Measurements from ENCODE around the gene TTC27.
"Not testable (repeated sequence)": the region's sequence is repeated elsewhere in the genome, so short reads cannot be mapped to it uniquely, and the experiment has no call there.

Gene TTC27

DNA sequence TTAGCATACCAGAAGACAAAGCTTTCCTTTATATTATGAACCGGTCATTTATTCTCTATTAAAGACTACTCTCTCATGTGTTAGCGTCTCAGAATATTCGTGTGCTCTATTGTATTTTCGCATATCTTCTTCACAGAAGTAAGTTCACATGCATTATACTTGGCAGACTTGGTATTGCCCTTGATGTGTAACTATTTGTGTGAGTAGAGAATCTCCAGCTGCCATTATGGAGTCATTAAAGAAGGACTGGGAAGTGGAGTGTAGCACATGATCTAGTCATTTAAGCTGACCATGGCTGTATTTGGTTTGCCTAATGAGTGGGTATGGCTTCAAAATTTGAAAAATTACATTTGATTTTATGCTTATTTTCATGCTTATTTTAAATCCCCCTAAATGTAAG, 92.9 kb downstream of the TTC27 start:
- no peak for DNase-seq

GRCh38 chr2:32721376-32721775, 93.5 kb downstream of the TTC27 start:
- no peak for DNase-seq

- no peak for DNase-seq
Measured at GRCh38 chr2:32723467-32724079, 95.7 kb downstream of the TTC27 start.

DNA sequence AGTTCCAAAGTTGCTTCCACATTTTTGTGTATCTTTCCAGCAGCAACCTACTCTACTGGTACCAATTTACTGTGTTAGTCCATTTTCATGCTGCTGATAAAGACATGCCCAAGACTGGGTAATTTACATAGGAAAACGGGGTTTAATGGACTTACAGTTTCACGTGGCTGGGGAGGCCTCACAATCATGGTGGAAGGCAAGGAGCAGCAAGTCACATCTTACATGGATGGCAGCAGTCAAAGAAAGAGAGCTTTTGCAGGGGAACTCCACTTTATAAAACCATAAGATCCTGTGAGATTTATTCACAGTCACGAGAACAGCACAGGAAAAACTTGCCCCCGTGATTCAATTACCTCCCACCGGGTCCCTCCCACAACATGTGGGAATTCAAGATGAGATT, 98.8 kb downstream of the TTC27 start:
- not testable (repeated sequence) for DNase-seq

GRCh38 chr2:32727157-32727556, 99.3 kb downstream of the TTC27 start:
- no peak for DNase-seq

DNA sequence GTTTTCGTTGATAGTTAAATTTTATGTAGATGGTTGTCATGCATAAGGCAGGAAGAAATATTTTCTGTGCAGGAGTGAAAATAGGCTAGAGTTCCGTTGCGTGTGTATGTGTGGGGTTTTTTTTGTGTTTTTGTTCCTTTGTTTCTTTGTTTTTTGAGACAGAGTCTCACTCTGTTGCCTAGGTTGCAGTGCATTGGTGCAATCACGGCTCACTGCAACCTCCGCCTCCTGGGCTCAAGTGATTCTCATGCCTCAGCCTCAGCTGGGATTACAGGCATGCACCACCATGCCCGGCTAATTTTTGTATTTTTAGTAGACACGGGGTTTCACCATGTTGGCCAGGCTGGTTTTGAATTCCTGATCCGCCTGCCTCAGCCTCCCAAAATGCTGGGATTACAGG, 103.1 kb downstream of the TTC27 start:
- DNase-seq: not testable (repeated sequence)

DNA sequence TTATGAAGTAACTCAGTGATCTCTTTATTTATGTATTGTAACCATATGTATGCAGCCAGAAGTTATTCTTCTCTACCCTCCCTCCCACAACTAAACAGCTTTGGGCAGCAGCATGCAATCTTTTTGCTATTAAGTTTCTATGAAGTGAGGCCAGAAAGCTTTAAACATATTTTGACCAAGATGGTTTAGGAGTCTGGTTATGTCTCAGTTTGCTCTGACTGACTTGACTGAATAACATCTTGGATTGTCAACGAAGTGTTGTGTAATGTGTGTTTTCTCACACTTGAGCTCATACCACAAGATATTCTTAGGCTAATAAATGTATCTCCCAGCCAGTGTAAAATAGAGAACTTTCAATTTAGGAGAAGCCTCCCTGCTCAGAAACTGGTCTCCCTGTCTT, 104.3 kb downstream of the TTC27 start:
- no peak for DNase-seq

GRCh38 chr2:32732912-32733472, 105.1 kb downstream of the TTC27 start:
- DNase-seq: no peak

- DNase-seq: no peak
Measured at GRCh38 chr2:32735348-32735747, 107.5 kb downstream of the TTC27 start.

DNA sequence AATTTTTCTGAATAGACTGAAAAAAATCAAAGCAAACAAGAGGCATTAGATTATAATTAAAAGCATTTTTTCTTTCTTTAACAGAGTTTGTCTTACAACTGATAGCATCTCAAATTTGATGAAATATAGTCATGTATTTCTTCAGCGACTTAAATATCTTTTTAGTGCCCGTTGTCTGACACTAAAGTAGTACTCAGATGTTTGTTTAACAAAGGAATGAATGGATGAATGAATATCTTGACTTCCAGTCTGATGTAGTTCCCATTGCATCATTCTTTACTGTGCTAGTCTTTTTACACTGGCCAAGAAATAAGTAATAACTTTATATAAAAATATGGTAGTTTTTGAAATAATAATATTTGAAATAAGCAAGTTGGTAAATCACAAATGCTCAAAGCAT, 111.1 kb downstream of the TTC27 start:
- DNase-seq: no peak

DNA sequence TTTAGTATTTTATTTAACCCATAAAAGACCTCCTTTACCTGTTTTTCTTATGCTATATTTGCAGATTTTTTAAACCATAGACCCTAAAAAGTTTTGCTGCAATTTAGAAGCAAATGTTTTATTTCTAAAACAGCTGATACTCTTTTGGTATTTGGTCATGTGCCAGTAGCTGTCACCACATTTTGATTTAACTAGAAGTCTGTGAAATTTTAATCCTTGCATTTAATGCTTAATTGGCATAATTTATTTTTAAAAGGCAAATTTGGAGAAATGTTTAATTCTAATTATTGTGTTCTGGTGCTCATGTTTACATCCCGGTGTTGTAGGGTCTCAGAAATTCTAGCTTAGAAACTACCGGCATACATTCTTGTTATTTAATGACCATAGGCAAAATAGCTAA, 111.8 kb downstream of the TTC27 start:
- DNase-seq: no peak

- no peak for DNase-seq
Measured at GRCh38 chr2:32741575-32741974, 113.7 kb downstream of the TTC27 start.

DNA sequence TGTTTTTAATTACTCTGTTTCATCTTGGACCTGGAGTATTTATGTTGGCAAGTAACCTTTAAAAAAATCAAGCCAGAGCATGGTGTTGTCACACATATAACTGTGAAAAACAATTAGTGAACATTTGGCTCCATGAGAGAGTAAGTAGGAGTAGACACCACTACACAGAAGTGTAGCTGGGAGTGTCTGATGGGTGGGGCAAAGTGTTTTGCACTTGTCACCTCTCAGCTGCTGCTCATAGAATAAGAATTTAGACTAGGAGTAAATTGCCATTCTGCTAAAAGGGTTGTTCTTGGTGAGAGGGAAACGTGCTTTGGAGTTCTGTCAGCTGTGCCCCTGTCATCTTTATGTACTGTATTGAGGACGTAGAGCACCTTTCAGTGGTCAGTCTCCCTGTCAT, 114.5 kb downstream of the TTC27 start:
- no peak for DNase-seq

- DNase-seq: no peak
Measured at GRCh38 chr2:32743480-32744236, 115.8 kb downstream of the TTC27 start.

- DNase-seq: no peak
Measured at GRCh38 chr2:32745191-32745590, 117.3 kb downstream of the TTC27 start.

- DNase-seq: no peak
Measured at GRCh38 chr2:32745675-32746074, 117.8 kb downstream of the TTC27 start.

DNA sequence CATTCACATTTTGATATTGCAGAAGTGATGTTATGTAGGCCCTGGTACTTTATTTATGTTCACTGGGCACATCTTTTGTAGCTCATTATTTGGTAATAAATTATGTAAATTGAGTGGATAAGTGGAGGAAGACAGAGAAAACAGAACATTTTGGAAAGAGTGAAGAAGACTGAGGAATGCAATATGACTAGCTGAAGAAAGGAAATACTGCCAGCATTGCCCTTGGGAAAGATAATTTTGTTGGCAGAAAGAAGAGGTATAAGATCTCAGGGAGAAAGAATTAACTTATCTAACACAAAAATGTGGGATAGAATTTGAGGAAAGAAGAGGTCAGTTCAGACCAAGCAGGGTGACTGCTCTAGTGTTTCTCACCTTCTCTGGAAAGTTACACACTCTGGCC, 118.8 kb downstream of the TTC27 start:
- no peak for DNase-seq

DNA sequence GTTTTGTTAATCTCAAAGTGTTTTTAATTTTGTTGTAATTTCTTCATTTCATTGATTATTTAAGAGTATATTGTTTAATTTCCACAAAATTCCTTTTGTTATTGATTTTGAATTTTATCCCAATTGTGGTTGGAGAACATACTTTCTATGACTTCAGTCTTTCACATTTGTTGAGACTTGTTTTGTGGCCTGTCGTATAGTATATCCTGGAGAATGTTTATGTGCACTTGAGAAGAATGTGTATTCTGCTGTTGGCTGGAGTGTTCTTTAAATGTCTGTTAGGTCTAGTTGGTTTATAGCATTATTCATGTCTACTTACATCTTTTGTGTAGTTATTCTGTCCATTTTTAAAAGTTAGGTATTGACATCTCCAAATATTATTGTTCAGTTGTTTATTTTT, 120.3 kb downstream of the TTC27 start:
- DNase-seq: no peak

- no peak for DNase-seq
Measured at GRCh38 chr2:32750880-32751279, 123.0 kb downstream of the TTC27 start.

GRCh38 chr2:32752205-32752604, 124.4 kb downstream of the TTC27 start:
- no peak for DNase-seq

GRCh38 chr2:32752952-32753351, 125.1 kb downstream of the TTC27 start:
- no peak for DNase-seq

GRCh38 chr2:32754676-32755075, 126.8 kb downstream of the TTC27 start:
- DNase-seq: not testable (repeated sequence)

DNA sequence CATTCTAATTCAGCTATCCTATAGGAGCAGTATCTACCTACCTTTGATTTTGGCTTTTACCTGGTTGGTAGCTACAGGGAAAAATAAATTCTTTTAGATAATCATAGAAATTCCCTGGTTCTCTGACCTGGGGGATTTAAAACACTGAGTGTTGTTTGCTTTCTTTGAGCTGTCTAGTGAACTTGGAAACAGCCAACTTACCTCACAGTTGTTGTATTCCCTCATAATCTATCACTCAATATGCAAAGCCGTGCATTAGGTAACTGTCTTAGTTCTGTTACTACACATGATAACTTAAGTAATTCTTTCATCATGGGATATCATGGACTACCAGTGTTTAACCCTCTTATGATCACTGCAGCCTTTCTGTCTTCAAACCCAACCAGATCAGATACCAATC, 127.8 kb downstream of the TTC27 start:
- no peak for DNase-seq

DNA sequence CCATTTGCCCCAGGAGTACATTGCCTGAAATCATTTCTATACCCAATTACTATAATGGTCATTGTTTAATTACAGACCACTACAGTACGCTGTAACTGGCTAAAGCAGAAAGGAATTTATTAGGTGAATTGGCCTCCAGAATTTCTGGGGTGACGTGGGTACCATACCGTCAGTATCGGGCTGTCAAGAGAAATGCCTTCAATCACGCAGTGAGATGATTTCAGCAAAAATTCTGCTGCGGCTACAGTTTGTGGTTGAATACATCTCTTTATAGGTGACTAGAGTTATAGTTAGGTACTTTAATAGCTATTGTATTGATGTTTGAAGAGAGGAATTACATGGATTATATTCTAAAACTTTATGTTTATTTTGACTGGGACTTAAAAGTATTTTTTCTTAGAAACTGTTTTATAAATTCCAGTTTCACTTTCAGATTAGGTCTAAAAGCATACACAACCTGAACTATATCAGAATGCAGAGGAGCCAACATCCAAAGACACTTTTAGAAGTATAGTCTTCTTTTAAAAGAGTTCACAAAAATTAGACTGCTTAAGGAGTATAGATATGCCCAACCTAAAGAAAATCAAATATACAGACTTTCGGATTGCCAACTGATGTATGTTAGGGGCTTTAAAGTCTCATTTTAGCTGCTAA, 128.4 kb downstream of the TTC27 start:
- no peak for DNase-seq
